Mesothelial cell of epicardium (in vitro differentiated cells): Measurements from ENCODE around the gene PTPN21. TPM values are rescaled to one million over a fixed set of nuclear protein-coding genes. Genes with fewer than 3 reads are reported as not detected.

ENCODE experiments used
- DNase-seq, 2 experiments: peaks; one replicate each; pipeline ENCODE4 v3.0.0; 2021; ENCODE audit warnings: low spot score in 2 of 2; ENCODE audit not compliant: unreplicated experiment in 2 of 2
- H3K27ac Mint-ChIP-seq: 2 replicates; pipeline ENCODE4 v1.8.0; 2021; ENCODE audit warnings: mixed read lengths
- H3K27me3 Mint-ChIP-seq: 2 replicates; pipeline ENCODE4 v1.8.0; 2021; ENCODE audit warnings: low read depth, mixed read lengths
- H3K36me3 Mint-ChIP-seq: 2 replicates; pipeline ENCODE4 v1.8.0; 2021; ENCODE audit warnings: mixed read lengths
- H3K4me1 Mint-ChIP-seq: 2 replicates; pipeline ENCODE4 v1.8.0; 2021; ENCODE audit warnings: mixed read lengths
- H3K4me3 Mint-ChIP-seq: 2 replicates; pipeline ENCODE4 v1.8.0; 2021; ENCODE audit warnings: mild to moderate bottlenecking, moderate library complexity, mixed read lengths
- H3K9me3 Mint-ChIP-seq: 2 replicates; pipeline ENCODE4 v1.8.0; 2021; ENCODE audit warnings: mixed read lengths
- total RNA-seq: library from RNA; stranded (reverse); gene quantifications from 3 replicates; pipeline ENCODE4 v1.2.1, GENCODE V29; 2021
- TF ChIP-seq, protein P1 (sequence below): fragments of 200-600 bp; sonication (generic); IDR thresholded peaks from one replicate; pipeline ENCODE4 v1.5.0; 2021; ENCODE audit warnings: antibody characterized with exemption; ENCODE audit not compliant: unreplicated experiment

Gene PTPN21
- total RNA-seq, 1 donor from 2014 or later: 34.0 TPM

DNA sequence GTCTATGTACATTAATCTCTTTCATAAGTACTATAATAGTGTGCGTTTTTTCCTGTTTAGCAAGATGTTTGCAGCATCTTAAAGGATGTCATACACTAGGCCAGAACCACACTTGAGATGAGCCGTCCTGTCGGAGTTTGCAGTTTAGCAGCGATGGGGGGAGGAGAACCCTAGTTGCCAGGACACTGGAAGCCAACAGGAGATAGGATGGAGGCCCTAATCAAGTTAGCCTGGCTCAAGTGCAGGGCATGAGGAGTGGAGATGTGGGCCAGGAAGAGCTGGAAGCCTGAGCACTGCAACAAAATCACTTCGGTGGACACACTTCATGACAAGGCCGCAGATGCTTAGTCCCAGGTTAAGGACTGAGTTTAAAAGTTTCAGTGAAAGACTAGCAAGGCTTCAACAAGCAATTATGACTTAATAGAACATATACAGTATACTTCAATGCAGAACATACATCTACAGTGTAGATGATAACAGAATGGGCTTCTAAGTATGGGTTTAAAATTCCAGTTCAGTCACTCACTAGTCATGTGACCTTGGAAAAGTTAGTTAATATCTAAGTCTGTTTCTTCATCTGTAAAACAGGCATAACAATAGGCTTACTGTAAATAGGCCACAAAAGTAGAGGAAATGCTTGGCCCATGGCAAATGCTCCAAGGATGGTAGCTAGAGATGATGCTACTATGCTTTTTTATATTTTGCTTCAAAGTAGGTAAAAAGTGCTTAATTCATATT lies 77.1 kb downstream of the PTPN21 start:
- Mint-ChIP-seq H3K4me1 (peaks cover 5% of the 10 kb centered on the region), H3K27me3 (no peaks in the 10 kb centered on the region), H3K27ac (no peak overlapping the region), H3K9me3 (peaks cover 3% of the 10 kb centered on the region), H3K4me3 (no peak overlapping the region), H3K36me3 (peaks cover 54% of the 10 kb centered on the region)
- TF ChIP-seq, protein P1, sequence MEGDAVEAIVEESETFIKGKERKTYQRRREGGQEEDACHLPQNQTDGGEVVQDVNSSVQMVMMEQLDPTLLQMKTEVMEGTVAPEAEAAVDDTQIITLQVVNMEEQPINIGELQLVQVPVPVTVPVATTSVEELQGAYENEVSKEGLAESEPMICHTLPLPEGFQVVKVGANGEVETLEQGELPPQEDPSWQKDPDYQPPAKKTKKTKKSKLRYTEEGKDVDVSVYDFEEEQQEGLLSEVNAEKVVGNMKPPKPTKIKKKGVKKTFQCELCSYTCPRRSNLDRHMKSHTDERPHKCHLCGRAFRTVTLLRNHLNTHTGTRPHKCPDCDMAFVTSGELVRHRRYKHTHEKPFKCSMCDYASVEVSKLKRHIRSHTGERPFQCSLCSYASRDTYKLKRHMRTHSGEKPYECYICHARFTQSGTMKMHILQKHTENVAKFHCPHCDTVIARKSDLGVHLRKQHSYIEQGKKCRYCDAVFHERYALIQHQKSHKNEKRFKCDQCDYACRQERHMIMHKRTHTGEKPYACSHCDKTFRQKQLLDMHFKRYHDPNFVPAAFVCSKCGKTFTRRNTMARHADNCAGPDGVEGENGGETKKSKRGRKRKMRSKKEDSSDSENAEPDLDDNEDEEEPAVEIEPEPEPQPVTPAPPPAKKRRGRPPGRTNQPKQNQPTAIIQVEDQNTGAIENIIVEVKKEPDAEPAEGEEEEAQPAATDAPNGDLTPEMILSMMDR: no peak
- no peak for DNase-seq

- Mint-ChIP-seq H3K36me3 (peaks cover 56% of the 10 kb centered on the region), H3K4me1 (peaks cover 5% of the 10 kb centered on the region), H3K27ac (peak overlapping the region; percentile 30), H3K4me3 (no peak overlapping the region), H3K27me3 (no peaks in the 10 kb centered on the region), H3K9me3 (peaks cover 3% of the 10 kb centered on the region)
- no peak for DNase-seq
- TF ChIP-seq, protein P1: no peak
Measured at GRCh38 chr14:88476825-88477224, 78.0 kb downstream of the PTPN21 start.

GRCh38 chr14:88476214-88476774 lies 78.5 kb downstream of the PTPN21 start:
- Mint-ChIP-seq H3K36me3 (peaks cover 59% of the 10 kb centered on the region), H3K27ac (peak overlapping the region; percentile 30), H3K4me1 (peaks cover 5% of the 10 kb centered on the region), H3K4me3 (no peak overlapping the region), H3K27me3 (no peaks in the 10 kb centered on the region), H3K9me3 (peaks cover 3% of the 10 kb centered on the region)
- DNase-seq: no peak
- TF ChIP-seq, protein P1: no peak

DNA sequence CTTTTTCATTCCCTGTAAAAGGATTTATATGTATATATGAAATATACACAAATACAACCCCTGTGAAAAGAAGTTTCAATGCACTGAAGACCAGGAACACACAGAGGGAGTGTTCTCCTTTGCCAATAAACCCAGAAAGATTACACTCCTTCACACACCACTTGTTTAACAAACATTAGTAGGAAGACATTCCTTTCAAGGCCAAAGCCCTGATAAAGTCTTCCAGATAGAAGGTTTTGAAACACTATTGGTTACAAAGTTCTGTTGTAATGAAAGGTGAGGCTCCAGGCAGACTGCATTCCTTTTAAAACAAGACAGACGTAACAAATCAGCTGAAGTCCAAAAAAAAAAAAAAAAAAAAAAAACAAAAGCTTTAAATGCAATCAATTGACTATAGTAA lies 81.0 kb downstream of the PTPN21 start:
- Mint-ChIP-seq H3K36me3 (peaks cover 65% of the 10 kb centered on the region), H3K9me3 (peaks cover 3% of the 10 kb centered on the region), H3K27ac (peak overlapping the region; percentile 94), H3K27me3 (no peaks in the 10 kb centered on the region), H3K4me1 (peaks cover 5% of the 10 kb centered on the region), H3K4me3 (no peak overlapping the region)
- no peak for DNase-seq
- TF ChIP-seq, protein P1: no peak

- Mint-ChIP-seq H3K27me3 (no peaks in the 10 kb centered on the region), H3K4me1 (peaks cover 5% of the 10 kb centered on the region), H3K9me3 (peaks cover 3% of the 10 kb centered on the region), H3K27ac (no peak overlapping the region), H3K36me3 (peaks cover 63% of the 10 kb centered on the region), H3K4me3 (no peak overlapping the region)
- TF ChIP-seq, protein P1: no peak
- no peak for DNase-seq
Measured at GRCh38 chr14:88470542-88471440, 84.0 kb downstream of the PTPN21 start.
